SIG-M5 (cell line): ENCODE measurements around the gene SKIL.

ENCODE experiments used
- DNase-seq: peaks from one replicate; lab custom pipeline; 2025; lab: John Stamatoyannopoulos, UW

The SKIL gene

DNA sequence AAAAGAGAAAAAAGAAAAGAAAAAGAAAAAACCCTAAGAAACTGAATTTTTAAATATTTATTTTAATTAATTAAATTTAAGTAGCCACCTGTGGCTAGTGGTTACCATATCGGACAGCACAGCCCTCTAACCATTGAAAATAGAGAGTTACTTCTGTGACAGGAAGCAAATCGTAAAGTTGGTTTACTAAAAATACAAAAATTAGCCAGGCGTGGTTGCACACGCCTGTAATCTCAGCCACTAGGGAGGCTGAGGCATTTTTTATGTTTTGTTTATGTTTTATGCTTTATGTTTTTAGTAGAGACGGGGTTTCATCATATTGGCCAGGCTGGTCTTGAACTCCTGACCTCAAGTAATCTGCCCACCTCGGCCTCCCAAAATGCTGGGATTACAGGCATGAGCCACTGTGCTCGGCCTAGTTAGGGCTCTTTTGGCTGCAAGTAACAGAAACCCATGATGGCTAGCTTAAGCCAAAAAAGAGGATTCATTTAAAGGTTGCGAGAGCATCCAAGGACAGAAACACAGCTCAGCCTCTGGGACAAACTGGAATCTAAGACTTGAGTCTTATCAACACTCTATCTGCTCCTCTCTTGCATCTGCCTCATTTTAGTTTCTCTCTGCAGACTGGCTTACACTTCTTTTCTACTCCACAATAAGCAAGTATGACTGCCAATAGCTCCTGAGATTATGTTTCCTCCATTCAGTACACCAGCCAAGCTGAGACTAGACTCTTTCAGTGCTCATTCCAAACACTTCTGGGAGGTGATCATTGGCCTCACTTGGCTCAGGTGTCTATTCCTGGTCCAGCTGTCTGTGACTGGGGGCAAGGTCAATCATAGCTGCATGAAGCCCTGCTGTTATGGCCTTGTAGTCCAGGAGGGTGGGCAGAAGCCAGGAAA is 6.8 kb upstream of the SKIL start:
- DNase-seq: no peak

GRCh38 chr3:170352936-170353335 is 4.6 kb upstream of the SKIL start:
- DNase-seq: no peak

DNA sequence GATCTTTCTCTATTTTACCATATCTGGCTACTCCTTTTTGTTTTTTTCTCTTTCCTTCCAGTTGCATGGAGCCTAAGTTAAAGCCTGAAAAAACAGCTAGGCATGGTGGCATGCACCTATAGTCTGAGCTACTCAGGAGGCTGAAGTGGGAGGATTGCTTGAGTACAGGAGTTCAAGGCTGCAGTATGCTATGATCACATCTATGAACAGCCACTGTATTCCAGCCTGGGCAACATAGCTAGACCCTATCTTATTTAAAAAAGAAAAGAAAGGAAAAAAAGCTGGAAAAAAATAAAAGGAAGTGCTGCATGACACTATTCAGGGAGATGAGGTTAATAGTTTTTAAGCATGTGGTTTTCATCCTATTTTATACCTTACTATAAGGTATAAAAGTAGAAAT is 4.0 kb upstream of the SKIL start:
- no peak for DNase-seq

DNA sequence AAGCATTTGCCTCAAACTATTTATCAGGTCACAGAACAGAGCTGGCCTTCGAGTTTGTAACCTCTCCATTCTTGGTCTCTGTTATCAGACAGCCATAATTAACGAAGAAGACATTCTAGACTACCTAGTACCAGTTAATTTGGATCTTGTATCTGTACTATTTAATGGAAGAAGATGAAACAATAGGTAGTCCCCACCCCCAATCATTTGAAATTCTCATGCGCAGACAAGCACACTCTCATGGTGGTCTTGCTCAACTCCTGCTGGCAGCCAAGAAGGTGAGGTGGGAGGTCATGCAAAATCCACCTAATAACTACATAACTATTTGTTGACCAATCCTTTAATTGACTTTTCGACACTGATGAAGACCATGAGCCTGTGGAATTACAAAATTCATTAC is 2.8 kb upstream of the SKIL start:
- no peak for DNase-seq

DNA sequence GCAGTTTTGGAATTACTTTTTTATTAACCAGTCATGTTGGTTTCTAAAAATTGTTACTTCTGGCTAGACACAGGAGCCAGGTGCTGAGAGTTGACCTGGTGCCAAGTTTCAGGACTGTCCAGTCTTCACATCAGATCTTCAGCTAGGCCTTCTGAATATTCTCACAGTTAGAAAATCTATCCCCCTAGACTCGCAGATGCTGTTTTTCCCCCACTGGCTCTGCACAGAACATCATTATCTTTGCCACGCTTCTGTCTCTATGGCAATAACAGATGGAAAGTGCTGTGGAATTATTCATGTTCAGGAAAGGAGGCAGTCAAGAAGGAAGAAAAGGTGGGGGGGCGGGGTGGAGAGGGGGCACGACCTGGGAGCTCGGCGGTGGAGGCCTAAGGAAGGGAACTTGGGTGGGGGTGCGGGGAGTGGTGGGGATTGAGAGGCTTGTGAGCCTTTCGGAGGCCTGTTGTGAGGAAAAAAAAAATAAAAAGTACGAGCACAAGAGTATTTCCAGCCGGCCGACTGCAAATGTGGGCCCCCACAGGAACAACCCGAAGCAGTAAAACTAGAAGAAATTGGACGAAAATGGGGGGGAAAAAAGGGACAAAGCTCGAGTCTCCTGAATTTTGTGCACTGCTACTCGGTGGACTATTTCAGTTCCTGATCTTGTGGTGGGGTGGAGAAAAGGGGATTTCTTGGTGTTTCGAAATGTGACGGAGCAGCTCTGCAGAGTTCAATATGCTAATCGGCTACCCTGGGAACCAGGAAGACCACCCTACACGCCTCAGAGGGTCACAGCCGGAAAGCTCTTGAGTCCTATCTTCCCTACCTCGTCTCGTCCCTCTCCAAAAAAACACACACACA is 1.5 kb upstream of the SKIL start:
- peak; percentile 52 for DNase-seq

DNA sequence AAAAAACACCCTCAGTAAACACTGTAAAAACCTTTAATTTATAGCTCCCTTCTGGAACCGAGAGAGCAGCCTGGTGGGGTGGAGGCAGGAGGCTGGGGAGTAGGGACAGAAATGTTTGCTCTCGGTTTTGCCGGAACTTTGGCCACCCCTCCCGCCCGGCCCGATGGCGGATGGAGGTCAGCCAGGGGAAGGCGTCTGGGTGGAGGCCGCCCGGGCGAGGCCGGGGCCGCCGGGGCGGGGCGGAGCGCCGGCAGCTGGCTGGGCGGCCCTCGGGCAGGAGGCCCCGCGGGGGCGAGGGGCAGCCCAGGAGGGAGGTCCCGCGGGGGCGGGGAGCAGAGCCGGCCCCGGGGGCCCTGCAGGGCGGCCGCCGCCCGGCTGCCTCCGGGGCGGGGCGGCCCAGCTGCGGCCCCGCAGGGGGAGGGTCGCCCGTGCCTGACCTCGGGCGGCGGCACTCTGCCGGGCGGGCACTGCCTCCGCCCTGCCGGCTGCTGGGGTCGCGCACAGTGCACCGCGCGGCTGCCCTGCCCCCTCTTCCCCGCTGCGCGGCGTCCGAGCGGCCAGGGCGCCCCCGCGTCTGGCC is 829 bp upstream of the SKIL start:
- no peak for DNase-seq

DNA sequence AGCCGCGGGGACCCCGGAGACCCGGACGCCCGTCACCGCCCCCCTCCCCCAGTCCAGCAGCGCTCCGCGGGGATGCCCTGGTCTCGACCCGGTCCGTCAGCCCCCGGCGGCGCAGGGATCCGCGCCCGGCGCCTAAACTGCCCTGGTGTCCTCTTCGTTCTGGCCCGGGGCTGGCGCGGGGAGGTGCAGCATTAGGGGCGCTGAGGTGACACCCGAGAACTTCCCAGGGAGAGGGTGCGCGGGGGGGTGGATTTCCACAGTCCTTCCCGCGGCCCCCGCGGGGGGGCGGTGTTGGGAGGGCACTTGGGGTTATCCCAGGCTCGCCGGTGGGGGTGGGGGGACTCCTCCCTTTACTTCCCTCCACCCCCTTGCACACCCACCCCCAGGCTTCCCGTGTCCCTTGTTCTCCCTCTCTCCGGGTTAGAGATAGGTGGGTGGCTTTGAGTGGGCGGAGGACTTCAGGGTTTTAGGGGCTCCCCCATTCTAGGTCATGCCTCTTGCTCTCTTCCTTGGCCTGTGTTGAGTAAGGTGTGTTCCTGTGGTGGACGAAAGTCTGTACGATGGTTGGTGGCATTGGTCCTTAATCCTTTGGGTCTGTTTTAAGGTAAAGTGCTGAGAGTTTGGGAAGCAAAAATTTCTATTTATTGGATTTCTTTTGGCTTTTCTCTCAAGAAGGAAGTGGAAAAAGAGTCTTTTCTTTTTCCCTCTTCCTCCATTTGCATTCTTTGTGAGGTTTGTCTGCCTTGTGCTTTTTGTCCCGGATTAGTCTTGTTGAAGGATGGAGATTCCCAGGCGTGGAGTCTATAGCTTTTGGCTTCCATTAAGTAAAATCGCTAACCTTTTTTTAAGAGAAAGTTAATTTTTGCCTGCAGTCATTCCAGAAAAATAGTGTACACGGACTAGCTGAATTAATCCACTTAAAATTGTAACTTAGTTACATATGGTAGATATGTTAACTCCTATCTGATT is 811 bp downstream of the SKIL start:
- no peak for DNase-seq

- no peak for DNase-seq
Observed at GRCh38 chr3:170359178-170359704, 1.7 kb downstream of the SKIL start.

- DNase-seq: no peak
Observed at GRCh38 chr3:170360466-170360865, 3.0 kb downstream of the SKIL start.

GRCh38 chr3:170360916-170361315 is 3.4 kb downstream of the SKIL start:
- no peak for DNase-seq

DNA sequence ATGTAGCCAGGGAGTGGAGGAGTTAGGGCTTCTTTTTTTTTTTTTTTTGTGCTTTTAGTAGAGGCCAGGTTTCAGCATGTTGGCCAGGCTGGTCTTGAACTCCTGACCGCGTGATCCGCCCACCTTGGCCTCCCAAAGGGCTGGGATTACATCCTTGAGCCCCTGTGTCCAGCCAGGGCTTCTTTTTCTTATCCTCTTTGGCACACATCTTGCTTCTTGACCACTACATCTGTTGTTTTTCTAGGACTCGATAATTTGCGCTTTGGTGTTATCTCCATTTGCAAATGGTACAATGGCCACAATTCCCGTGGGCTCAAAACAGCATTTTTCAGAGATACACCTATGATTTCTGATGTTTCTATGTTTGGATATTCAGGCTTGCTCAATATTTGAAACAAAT is 4.2 kb downstream of the SKIL start:
- no peak for DNase-seq

GRCh38 chr3:170363471-170363994 is 6.0 kb downstream of the SKIL start:
- no peak for DNase-seq

DNA sequence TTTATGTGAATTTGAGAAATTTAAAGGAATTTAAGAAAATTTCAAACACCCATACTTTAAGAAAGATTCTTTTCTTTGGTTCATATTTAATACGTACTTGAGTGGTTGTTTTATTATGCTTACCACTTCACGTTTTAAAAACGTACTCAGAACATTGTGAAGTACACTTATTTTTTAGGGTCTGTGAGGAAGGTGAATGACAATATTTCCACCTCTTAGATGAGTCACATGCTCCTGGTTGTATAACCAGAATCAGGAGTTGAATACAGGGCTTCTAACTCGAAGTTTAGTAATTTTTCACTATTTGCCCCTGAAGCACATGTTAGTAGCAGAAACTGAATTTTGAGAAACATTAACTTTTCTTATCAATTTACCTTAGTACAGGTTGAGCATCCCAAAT is 7.5 kb downstream of the SKIL start:
- no peak for DNase-seq

DNA sequence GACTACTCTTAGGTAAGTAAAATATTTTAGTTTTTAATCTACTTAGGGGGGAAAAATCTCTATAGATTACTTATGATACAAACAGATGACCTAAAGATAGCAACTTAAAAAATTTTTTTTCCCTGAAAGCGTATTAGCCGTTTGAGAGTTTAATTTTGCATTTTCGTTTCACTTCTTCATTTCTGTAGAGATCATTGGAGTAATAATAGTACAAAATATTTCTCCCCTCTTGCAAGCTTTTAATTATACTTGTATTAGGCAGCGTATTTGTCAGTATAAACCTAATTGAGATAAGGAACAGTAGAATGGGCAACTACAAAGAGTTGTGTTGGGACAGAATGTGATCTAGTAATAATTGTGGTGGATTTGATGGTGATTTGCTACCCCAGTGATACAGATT is 10.3 kb downstream of the SKIL start:
- DNase-seq: no peak

DNA sequence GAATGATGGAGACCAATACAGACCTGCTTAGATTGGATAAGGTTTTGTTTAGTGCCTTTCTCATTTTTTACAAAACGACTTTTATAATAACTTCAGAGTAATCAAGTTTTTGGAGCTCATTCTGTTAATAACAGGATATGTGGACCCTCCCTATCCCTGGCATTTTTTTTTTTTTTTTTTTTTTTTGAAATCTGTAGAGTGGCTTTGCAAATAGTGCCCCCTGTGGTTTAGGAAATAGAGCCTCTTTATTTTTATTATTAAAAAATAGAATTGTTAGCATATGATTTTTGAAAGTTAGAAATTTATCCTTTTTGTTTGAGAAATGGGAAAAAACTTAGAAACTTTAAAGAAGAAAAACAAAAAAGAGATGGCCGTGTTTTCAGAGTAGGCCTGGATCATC is 11.4 kb downstream of the SKIL start:
- DNase-seq: no peak

DNA sequence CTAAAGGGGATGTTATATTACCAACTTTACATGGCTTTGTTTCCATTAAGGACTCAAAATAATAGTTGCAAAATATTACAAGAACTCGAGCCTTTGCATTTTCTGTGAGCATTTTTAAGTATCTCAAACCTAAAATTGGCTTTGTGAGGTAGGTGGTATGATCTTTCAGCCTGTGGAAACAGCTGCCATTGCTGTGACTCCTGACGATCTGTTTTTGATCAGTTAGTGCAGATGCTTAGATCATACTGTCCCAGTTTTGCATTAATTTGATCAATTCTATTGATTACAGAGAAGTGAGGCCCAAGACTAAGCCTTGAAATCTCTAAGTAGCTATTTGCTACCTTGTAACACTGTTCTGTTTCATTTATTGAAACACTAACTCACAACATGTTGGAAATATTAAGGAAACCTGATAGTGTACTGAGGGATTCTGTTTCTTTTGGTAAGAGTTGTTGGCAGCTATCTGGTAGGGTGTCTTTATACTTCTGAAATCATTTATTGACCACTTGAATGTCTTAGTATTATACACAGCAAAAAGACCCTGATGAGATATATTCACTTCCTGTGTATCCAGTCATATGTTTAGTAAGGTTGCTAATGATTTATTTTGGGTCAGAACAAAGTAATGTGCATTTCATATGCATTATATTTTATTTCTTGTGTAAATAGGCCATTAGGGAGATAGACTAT is 14.8 kb downstream of the SKIL start:
- DNase-seq: no peak

DNA sequence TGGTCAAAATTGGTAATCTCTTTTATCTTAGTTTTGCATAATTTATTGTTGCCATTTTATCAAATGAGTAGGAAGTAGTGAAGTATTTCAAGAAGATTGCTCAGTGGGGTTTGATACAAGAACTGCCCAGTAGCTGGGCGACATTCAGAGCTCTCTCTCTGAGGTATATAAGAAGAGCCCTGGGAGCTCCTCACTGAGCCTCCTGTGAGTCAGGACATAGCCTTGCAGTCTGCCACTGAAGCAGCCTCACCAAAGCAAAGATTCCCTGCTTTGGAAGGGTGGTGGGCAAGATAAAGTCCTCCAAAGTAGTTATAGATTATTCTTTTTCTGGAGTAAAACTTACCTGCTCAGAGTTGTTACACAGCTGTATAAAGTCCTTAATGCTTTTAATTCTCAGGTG is 26.1 kb downstream of the SKIL start:
- DNase-seq: no peak

GRCh38 chr3:170386468-170386867 is 29.0 kb downstream of the SKIL start:
- no peak for DNase-seq

DNA sequence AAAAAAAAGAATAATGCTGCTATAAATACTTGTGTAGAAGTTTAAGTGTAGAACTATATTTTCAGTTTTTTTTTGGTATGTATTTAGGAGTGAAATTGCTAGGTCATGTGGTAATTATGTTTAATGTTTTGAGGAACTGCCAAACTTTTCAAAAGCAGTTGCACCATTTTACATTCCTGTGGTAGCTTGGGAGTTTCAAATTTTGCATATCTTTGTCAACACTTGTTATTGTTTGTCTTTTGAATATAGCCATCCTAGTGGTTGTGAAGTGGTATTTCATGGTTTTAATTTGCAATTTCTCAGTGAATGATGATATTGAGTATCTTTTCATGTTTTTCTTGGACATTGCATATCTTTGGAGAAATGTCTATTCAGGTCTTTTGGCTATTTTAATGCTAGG is 30.4 kb downstream of the SKIL start:
- no peak for DNase-seq

- no peak for DNase-seq
Observed at GRCh38 chr3:170391108-170391507, 33.6 kb downstream of the SKIL start.

- no peak for DNase-seq
Observed at GRCh38 chr3:170397685-170398084, 40.2 kb downstream of the SKIL start.
